ENCODE data around the gene RAB25.

- no peak for TF ChIP-seq EZH2phosphoT487 (IDR thresholded peaks at IDR 0.05; ENCODE audit: low read depth, severe bottlenecking, unreplicated experiment)
- TF ChIP-seq CTCF (IDR thresholded peaks at IDR 0.05; ENCODE audit: poor library complexity) = no peak
These were observed 52.5 kb downstream of the RAB25 start for GRCh38 chr1:156113282-156113950.
